ENCODE data around the gene ARL6IP5. TPM values are rescaled to one million over a fixed set of nuclear protein-coding genes. Genes with fewer than 3 reads are reported as not detected.
A peak's percentile ranks its signal among the peaks of the same experiment; 100 is the strongest.

The ARL6IP5 gene
- total RNA-seq, 2 experiments from 2014 or later = 58.0 to 65.2 TPM

DNA sequence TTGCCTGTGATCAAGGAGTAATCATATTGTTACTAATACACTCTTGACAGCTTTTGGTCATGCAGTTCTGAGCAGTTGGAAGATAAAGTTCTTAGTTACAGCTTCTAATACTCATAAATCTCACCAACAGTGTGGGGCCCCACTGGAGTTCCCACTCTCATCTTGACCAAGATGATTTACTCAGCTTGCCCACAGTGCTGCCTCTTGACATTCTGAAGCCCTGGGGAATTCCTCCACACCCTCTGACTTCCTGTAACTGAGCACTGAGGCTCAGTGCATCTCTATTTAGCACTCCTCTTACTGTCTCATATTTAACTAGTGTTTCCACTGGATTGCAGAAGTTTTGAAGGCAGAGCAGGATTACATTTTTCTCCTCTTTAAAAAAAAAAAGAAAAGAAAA lies 1.9 kb upstream of the ARL6IP5 start:
- CTCF ChIA-PET = interaction anchor here (2.2 to 3.6 kb wide), 3 partner anchors 12 to 38 kb away, joined by 6 to 19 read pairs (median 7); partner anchors contain the start of gene TMF1
- Mint-ChIP-seq H3K9me3 (no peaks in the 10 kb centered on the region), H3K4me1 (ENCODE audit: low read depth) (peaks cover 71% of the 10 kb centered on the region), H3K36me3 (ENCODE audit: low read depth) (peaks cover 31% of the 10 kb centered on the region), H3K27me3 (no peaks in the 10 kb centered on the region), H3K4me3 (peak overlapping the region; percentile 91), H3K27ac (peak overlapping the region; percentile 96)
- Histone ChIP-seq H3K9me3 (ENCODE audit: control insufficient read depth in 1 of 2, insufficient read depth in 1 of 2, low read length in 2 of 2) (no peaks in the 10 kb centered on the region), H3K27me3 (ENCODE audit: control insufficient read depth in 1 of 2, insufficient read depth in 2 of 2, low read length in 2 of 2) (no peaks in the 10 kb centered on the region), H3K27ac (ENCODE audit: low read depth in 1 of 2, low read length in 2 of 2) (peak overlapping the region; percentile 91), H3K36me3 (ENCODE audit: insufficient read depth, low read length) (no peaks in the 10 kb centered on the region), H3K4me1 (ENCODE audit: insufficient read depth, low read length) (peaks cover 54% of the 10 kb centered on the region), H3K4me3 (ENCODE audit: low read length) (no peak overlapping the region)
- intact Hi-C loops (cut with DNase I, micrococcal nuclease) = loop anchor here in 1 of 2 experiments (10.0 kb wide), 1 partner anchor 1428 kb away; the partner anchor contains the start of gene SUCLG2
- ATAC-seq (ENCODE audit: poor library complexity) (peak; percentile 10), DNase-seq (peak in 11 of 14 experiments; percentile 12 to 89 (median 44))
- TF ChIP-seq, protein P1, sequence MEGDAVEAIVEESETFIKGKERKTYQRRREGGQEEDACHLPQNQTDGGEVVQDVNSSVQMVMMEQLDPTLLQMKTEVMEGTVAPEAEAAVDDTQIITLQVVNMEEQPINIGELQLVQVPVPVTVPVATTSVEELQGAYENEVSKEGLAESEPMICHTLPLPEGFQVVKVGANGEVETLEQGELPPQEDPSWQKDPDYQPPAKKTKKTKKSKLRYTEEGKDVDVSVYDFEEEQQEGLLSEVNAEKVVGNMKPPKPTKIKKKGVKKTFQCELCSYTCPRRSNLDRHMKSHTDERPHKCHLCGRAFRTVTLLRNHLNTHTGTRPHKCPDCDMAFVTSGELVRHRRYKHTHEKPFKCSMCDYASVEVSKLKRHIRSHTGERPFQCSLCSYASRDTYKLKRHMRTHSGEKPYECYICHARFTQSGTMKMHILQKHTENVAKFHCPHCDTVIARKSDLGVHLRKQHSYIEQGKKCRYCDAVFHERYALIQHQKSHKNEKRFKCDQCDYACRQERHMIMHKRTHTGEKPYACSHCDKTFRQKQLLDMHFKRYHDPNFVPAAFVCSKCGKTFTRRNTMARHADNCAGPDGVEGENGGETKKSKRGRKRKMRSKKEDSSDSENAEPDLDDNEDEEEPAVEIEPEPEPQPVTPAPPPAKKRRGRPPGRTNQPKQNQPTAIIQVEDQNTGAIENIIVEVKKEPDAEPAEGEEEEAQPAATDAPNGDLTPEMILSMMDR (IDR thresholded peaks at IDR 0.05) = no peak
- POLR2A ChIA-PET = interaction anchor here (0.8 to 8.6 kb wide), 5 partner anchors 11 to 32 kb away, joined by 3 to 94 read pairs (median 5); partner anchors contain the start of gene TMF1

DNA sequence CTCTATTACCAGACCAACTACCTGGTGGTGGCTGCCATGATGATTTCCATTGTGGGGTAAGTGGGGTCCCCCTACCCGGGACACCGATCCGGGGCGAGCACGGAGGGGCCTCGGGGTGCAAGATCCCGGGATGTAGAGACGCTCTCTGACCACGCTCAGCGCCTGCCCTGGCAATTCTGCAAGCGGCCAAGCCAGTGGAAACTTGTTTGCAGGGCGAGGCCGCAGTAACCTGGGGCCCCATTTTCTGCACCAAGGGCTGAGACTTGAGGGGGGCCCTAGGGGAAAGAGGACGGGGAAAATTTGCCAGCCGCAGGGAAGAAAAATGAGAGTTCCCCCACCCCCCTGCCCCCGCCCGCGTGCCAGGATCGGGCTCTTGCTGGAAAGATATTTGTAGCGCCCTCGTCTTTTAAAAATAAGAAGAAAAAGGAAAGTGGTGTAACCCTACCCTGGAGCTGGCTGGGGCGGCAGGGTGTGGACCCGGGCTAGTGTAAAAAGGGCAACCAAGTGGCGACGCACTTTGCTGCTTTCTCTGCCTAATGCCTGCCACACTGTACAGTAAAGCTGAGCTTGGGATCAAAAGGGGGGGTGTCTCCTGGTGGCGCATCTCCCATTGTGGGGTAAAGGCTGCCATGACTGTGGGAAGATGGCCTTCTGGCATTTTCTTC lies 563 bp downstream of the ARL6IP5 start:
- H3K9me3 Mint-ChIP-seq = no peaks in the 10 kb centered on the region
- H3K27me3 ChIP-seq (ENCODE audit: control insufficient read depth in 1 of 2, insufficient read depth in 2 of 2, low read length in 2 of 2) = no peaks in the 10 kb centered on the region
- intact Hi-C loops (cut with DNase I, micrococcal nuclease) = loop anchor here in 1 of 2 experiments (2.0 to 10.0 kb wide), 2 partner anchors 34 to 1430 kb away; partner anchors contain the start of gene SUCLG2
- ATAC-seq (ENCODE audit: poor library complexity) (no peak), DNase-seq (peak in 6 of 14 experiments; percentile 15 to 47 (median 33))
- H3K4me1 Mint-ChIP-seq (ENCODE audit: low read depth) = peaks cover 78% of the 10 kb centered on the region
- no peaks in the 10 kb centered on the region for H3K27me3 Mint-ChIP-seq
- TF ChIP-seq, protein P1 (IDR thresholded peaks at IDR 0.05) = no peak
- peaks cover 63% of the 10 kb centered on the region for H3K4me1 ChIP-seq (ENCODE audit: insufficient read depth, low read length)
- H3K4me3 ChIP-seq (ENCODE audit: low read length) = peak overlapping the region; percentile 85
- H3K27ac ChIP-seq (ENCODE audit: low read depth in 1 of 2, low read length in 2 of 2) = peak overlapping the region; percentile 91
- peaks cover 12% of the 10 kb centered on the region for H3K36me3 ChIP-seq (ENCODE audit: insufficient read depth, low read length)
- ChIA-PET CTCF (interaction anchor here (0.8 to 3.6 kb wide), 7 partner anchors 7 to 61 kb away, joined by 3 to 19 read pairs (median 3); partner anchors contain the start of gene TMF1), POLR2A (interaction anchor here (0.7 to 8.6 kb wide), 14 partner anchors 8 to 72 kb away, joined by 3 to 94 read pairs (median 10); partner anchors contain the start of genes EOGT and TMF1)
- H3K36me3 Mint-ChIP-seq (ENCODE audit: low read depth) = peaks cover 42% of the 10 kb centered on the region
- no peaks in the 10 kb centered on the region for H3K9me3 ChIP-seq (ENCODE audit: control insufficient read depth in 1 of 2, insufficient read depth in 1 of 2, low read length in 2 of 2)
- peak overlapping the region; percentile 91 for H3K4me3 Mint-ChIP-seq
- H3K27ac Mint-ChIP-seq = peak overlapping the region; percentile 96

DNA sequence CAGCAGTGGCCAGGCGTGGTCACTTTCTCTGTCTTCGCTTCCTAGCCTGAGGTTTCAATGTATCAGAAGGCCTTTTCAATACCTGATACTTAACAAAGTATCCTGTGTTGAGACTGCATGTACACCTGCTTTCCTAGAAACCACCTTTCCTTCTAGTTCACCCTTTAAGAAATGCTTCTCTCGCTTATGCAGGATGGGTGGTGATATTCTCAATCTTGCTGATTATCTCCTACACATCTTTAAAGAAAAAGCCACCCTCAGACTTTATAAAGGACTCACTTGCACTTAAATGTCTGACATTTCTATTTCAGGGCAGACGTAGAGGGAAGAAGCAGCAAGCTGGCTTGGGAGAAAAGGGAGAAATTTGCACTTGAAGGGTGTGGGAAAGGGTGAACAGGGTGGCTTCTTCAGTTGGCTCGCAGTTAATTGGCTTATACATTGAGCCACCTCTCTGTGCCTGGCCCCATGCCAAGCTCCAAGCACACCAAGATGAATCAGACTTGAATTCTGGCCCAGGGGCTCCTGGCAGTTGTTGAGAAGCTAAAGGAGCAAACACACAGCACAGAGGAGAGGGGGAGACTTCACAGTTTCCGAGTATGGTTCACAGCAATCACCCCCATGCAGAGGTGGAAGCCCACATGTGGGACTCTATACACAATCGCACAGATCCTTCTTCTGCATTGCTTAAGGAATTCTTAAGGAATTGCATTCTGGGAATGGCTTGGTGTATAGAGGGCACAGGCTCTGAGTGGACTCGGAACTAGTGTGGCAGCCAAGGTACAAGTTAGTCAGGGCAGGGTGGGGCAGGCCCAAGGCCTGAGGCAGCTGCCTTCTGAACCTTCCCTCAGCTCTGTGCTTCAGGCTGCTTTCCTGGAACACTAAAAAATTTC lies 1.3 kb downstream of the ARL6IP5 start:
- peaks cover 13% of the 10 kb centered on the region for H3K36me3 ChIP-seq (ENCODE audit: insufficient read depth, low read length)
- H3K4me3 Mint-ChIP-seq = peak overlapping the region; percentile 91
- H3K9me3 ChIP-seq (ENCODE audit: control insufficient read depth in 1 of 2, insufficient read depth in 1 of 2, low read length in 2 of 2) = no peaks in the 10 kb centered on the region
- POLR2A ChIA-PET = interaction anchor here (0.8 to 8.6 kb wide), 12 partner anchors 8 to 73 kb away, joined by 3 to 75 read pairs (median 4); partner anchors contain the start of genes EOGT and TMF1
- DNase-seq = peak in 13 of 14 experiments; percentile 56 to 91 (median 71)
- H3K27me3 Mint-ChIP-seq = no peaks in the 10 kb centered on the region
- CTCF ChIA-PET = interaction anchor here (1.1 to 1.8 kb wide), 5 partner anchors 9 to 36 kb away, joined by 3 to 5 read pairs (median 3); no protein-coding TSS in a partner anchor
- TF ChIP-seq, protein P1 (IDR thresholded peaks at IDR 0.05) = no peak
- H3K9me3 Mint-ChIP-seq = no peaks in the 10 kb centered on the region
- peak overlapping the region; percentile 91 for H3K27ac ChIP-seq (ENCODE audit: low read depth in 1 of 2, low read length in 2 of 2)
- H3K36me3 Mint-ChIP-seq (ENCODE audit: low read depth) = peaks cover 48% of the 10 kb centered on the region
- H3K4me3 ChIP-seq (ENCODE audit: low read length) = peak overlapping the region; percentile 85
- no peaks in the 10 kb centered on the region for H3K27me3 ChIP-seq (ENCODE audit: control insufficient read depth in 1 of 2, insufficient read depth in 2 of 2, low read length in 2 of 2)
- peak; percentile 2 for ATAC-seq (ENCODE audit: poor library complexity)
- peaks cover 77% of the 10 kb centered on the region for H3K4me1 Mint-ChIP-seq (ENCODE audit: low read depth)
- intact Hi-C loops (cut with DNase I, micrococcal nuclease) = loop anchor here in 1 of 2 experiments (2.0 to 10.0 kb wide), 2 partner anchors 35 to 1431 kb away; partner anchors contain the start of gene SUCLG2
- peak overlapping the region; percentile 96 for H3K27ac Mint-ChIP-seq
- peaks cover 68% of the 10 kb centered on the region for H3K4me1 ChIP-seq (ENCODE audit: insufficient read depth, low read length)
